HEK293 (cell line): ENCODE data around the gene ETV6.

ENCODE experiments used
- CTCF ChIA-PET: fragments of 350-600 bp; formaldehyde crosslinking; extraction: SDS; loops from one replicate; lab custom pipeline; 2021; ENCODE audit warnings: antibody characterized with exemption; lab: Yijun Ruan, JAX
- POLR2A ChIA-PET: fragments of 300-600 bp; formaldehyde crosslinking; extraction: SDS; loops from one replicate; lab custom pipeline; 2020; ENCODE audit warnings: antibody characterized with exemption, inconsistent platforms; lab: Yijun Ruan, JAX
- H3K27ac ChIP-seq: fragments of 200-500 bp; sonication (Bioruptor generic); 2 replicates; pipeline ENCODE4 v1.5.1; 2014; ENCODE audit warnings: low read depth, low read length, control low read depth, inconsistent platforms; ENCODE audit errors: extremely low read depth
- H3K36me3 ChIP-seq, 2 experiments: fragments of 200-500 bp in 1 of 2; sonication (Bioruptor generic) in 1 of 2; 1 replicate in 1 of 2; 2 replicates in 1 of 2; pipeline ENCODE4 v1.5.1; 2014 to 2017; ENCODE audit warnings: inconsistent platforms in 2 of 2, low read length in 2 of 2; ENCODE audit not compliant: control insufficient read depth in 2 of 2, insufficient read depth in 1 of 2
- H3K4me1 ChIP-seq: fragments of 200-500 bp; sonication (Bioruptor generic); 2 replicates; pipeline ENCODE4 v1.5.1; 2014; ENCODE audit warnings: mild to moderate bottlenecking, low read length, inconsistent platforms; ENCODE audit not compliant: control insufficient read depth, insufficient read depth
- H3K4me3 ChIP-seq: 2 replicates; pipeline ENCODE4 v1.5.1; 2011; ENCODE audit warnings: low read depth, mild to moderate bottlenecking, control low read depth, low read length, moderate library complexity
- H3K9me3 ChIP-seq: fragments of 200-500 bp; sonication (Bioruptor generic); 2 replicates; pipeline ENCODE4 v1.5.1; 2014; ENCODE audit warnings: low read depth, low read length, inconsistent platforms; ENCODE audit not compliant: control insufficient read depth, insufficient read depth
- BCL11B ChIP-seq: fragments of 450-650 bp; formaldehyde crosslinking; IDR thresholded peaks from 2 replicates; pipeline ENCODE4 v1.5.1; 2016; ENCODE audit warnings: low read depth, missing biosample characterization, missing genetic modification characterization
- KLF17 ChIP-seq: fragments of 450-650 bp; formaldehyde crosslinking; IDR thresholded peaks from 2 replicates; pipeline ENCODE4 v1.5.1; 2016; ENCODE audit warnings: missing biosample characterization, missing genetic modification characterization
- PRDM1 ChIP-seq: fragments of 450-650 bp; formaldehyde crosslinking; IDR thresholded peaks from 2 replicates; pipeline ENCODE4; 2016; ENCODE audit warnings: missing biosample characterization, missing genetic modification characterization
- REPIN1 ChIP-seq: fragments of 450-650 bp; formaldehyde crosslinking; IDR thresholded peaks from 2 replicates; pipeline ENCODE4 v1.5.1; 2017; ENCODE audit warnings: missing biosample characterization, missing genetic modification characterization, low read depth
- SETDB1 ChIP-seq: IDR thresholded peaks from one replicate; pipeline ENCODE4 v1.6.1; 2017; ENCODE audit warnings: mild to moderate bottlenecking, low read length, moderate library complexity, mixed read lengths; ENCODE audit not compliant: insufficient read length
- TRIM28 ChIP-seq: IDR thresholded peaks from 2 replicates; pipeline ENCODE4 v1.6.1; 2011; ENCODE audit warnings: low read length, control low read depth, borderline replicate concordance
- ZEB2 ChIP-seq: fragments of 450-650 bp; formaldehyde crosslinking; IDR thresholded peaks from 2 replicates; pipeline ENCODE4 v1.5.1; 2016; ENCODE audit warnings: missing biosample characterization, missing genetic modification characterization
- ZNF112 ChIP-seq: fragments of 450-650 bp; formaldehyde crosslinking; IDR thresholded peaks from 2 replicates; pipeline ENCODE4 v1.5.0; 2017; ENCODE audit warnings: missing biosample characterization, missing genetic modification characterization
- ZNF174 ChIP-seq: fragments of 450-650 bp; formaldehyde crosslinking; IDR thresholded peaks from 2 replicates; pipeline ENCODE4 v1.5.0; 2017; ENCODE audit warnings: missing biosample characterization, mild to moderate bottlenecking, missing genetic modification characterization
- ZNF214 ChIP-seq: fragments of 450-650 bp; formaldehyde crosslinking; IDR thresholded peaks from 2 replicates; pipeline ENCODE4 v1.5.1; 2017; ENCODE audit warnings: missing biosample characterization, mild to moderate bottlenecking, missing genetic modification characterization, borderline replicate concordance
- ZNF23 ChIP-seq: fragments of 450-650 bp; formaldehyde crosslinking; IDR thresholded peaks from 2 replicates; pipeline ENCODE4 v1.5.1; 2016; ENCODE audit warnings: missing biosample characterization, missing genetic modification characterization, borderline replicate concordance
- ZNF266 ChIP-seq: fragments of 450-650 bp; formaldehyde crosslinking; IDR thresholded peaks from 2 replicates; pipeline ENCODE4 v1.5.1; 2016; ENCODE audit warnings: missing biosample characterization, missing genetic modification characterization, low read depth
- ZNF302 ChIP-seq: fragments of 450-650 bp; formaldehyde crosslinking; IDR thresholded peaks from 2 replicates; pipeline ENCODE4 v1.5.1; 2016; ENCODE audit warnings: missing biosample characterization, missing genetic modification characterization, low read depth
- ZNF350 ChIP-seq: fragments of 450-650 bp; formaldehyde crosslinking; IDR thresholded peaks from 2 replicates; pipeline ENCODE4 v1.5.0; 2017; ENCODE audit warnings: missing biosample characterization, mild to moderate bottlenecking, missing genetic modification characterization
- ZNF530 ChIP-seq: fragments of 450-650 bp; formaldehyde crosslinking; IDR thresholded peaks from 2 replicates; pipeline ENCODE4 v1.5.1; 2016; ENCODE audit warnings: low read depth, missing biosample characterization, missing genetic modification characterization
- ZNF792 ChIP-seq: fragments of 450-650 bp; formaldehyde crosslinking; IDR thresholded peaks from 2 replicates; pipeline ENCODE4 v1.5.1; 2016; ENCODE audit warnings: missing biosample characterization, missing genetic modification characterization
- ZNF837 ChIP-seq: fragments of 450-650 bp; formaldehyde crosslinking; IDR thresholded peaks from 2 replicates; pipeline ENCODE4 v1.5.1; 2016; ENCODE audit warnings: missing biosample characterization, missing genetic modification characterization
- ZSCAN23 ChIP-seq: fragments of 450-650 bp; formaldehyde crosslinking; IDR thresholded peaks from 2 replicates; pipeline ENCODE4 v1.5.1; 2016; ENCODE audit warnings: missing biosample characterization, missing genetic modification characterization
- TF ChIP-seq, protein P1 (sequence below): fragments of 450-650 bp; formaldehyde crosslinking; IDR thresholded peaks from 2 replicates; pipeline ENCODE4 v1.5.1; 2016; ENCODE audit warnings: missing biosample characterization, missing genetic modification characterization

ETV6 gene

DNA sequence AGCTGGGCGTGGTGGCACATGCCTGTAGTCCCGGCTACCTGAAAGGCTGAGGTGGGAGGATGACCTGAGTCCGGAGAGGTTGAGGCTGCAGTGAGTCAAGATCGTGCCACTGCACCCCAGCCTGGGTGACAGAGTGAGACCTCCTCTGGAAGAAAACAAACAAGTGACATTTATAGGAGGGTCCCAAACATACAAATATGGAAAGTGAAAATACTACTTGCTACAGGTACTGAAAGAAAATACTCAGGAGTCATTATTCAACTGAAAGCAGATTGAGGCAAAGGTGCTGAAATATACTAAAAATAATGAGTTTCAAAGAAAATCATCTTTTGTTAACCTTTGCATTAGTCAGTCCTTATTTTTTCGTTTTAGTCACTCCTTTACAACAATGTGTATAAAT, 53.5 kb downstream of the ETV6 start (continued):
- TF ChIP-seq TRIM28: no peak
- TF ChIP-seq ZNF174 (tag by site-specific recombination): no peak

- POLR2A ChIA-PET: no interaction called here
- H3K4me1 ChIP-seq: peaks cover 3% of the 10 kb centered on the region; the same call in 1 of the 2 replicates
Measured at GRCh38 chr12:11703378-11703777, 53.9 kb downstream of the ETV6 start.

GRCh38 chr12:11704089-11704488, 54.6 kb downstream of the ETV6 start:
- H3K4me1 ChIP-seq: peaks cover 3% of the 10 kb centered on the region; the same call in 1 of the 2 replicates
- CTCF ChIA-PET: no interaction called here
- no peaks in the 10 kb centered on the region for H3K36me3 ChIP-seq
- H3K9me3 ChIP-seq: no peaks in the 10 kb centered on the region
- POLR2A ChIA-PET: no interaction called here
- no peak for TF ChIP-seq ZNF837
- TF ChIP-seq REPIN1: no peak
- H3K4me3 ChIP-seq: no peak overlapping the region
- no peak overlapping the region for H3K27ac ChIP-seq

More at GRCh38 chr12:11703378-11703777, 53.9 kb downstream of the ETV6 start:
- Histone ChIP-seq H3K36me3 (no peaks in the 10 kb centered on the region), H3K27ac (no peak overlapping the region), H3K9me3 (no peaks in the 10 kb centered on the region), H3K4me3 (no peak overlapping the region)
- no peak for TF ChIP-seq ZNF266 (tag by site-specific recombination)
- CTCF ChIA-PET: no interaction called here

- Histone ChIP-seq H3K27ac (no peak overlapping the region), H3K4me1 (peaks cover 3% of the 10 kb centered on the region; the same call in 1 of the 2 replicates), H3K9me3 (no peaks in the 10 kb centered on the region), H3K4me3 (no peak overlapping the region), H3K36me3 (no peaks in the 10 kb centered on the region)
- POLR2A ChIA-PET: no interaction called here
- TF ChIP-seq SETDB1: no peak
- CTCF ChIA-PET: no interaction called here
Measured at GRCh38 chr12:11705010-11705409, 55.5 kb downstream of the ETV6 start.

GRCh38 chr12:11706509-11707379, 57.3 kb downstream of the ETV6 start:
- Histone ChIP-seq H3K27ac (no peak overlapping the region), H3K4me3 (no peak overlapping the region), H3K4me1 (peaks cover 3% of the 10 kb centered on the region; the same call in 1 of the 2 replicates), H3K36me3 (no peaks in the 10 kb centered on the region)
- ChIA-PET POLR2A (no interaction called here), CTCF (no interaction called here)
- TF ChIP-seq BCL11B (no peak), ZNF214 (tag by site-specific recombination) (no peak), ZNF112 (tag by site-specific recombination) (no peak), ZEB2 (tag by site-specific recombination) (no peak), ZNF530 (no peak), ZNF302 (tag by site-specific recombination) (no peak), ZNF792 (tag by site-specific recombination) (no peak), ZNF350 (tag by site-specific recombination) (no peak), ZNF23 (no peak), PRDM1 (no peak), KLF17 (no peak), ZSCAN23 (no peak)
- TF ChIP-seq, protein P1, sequence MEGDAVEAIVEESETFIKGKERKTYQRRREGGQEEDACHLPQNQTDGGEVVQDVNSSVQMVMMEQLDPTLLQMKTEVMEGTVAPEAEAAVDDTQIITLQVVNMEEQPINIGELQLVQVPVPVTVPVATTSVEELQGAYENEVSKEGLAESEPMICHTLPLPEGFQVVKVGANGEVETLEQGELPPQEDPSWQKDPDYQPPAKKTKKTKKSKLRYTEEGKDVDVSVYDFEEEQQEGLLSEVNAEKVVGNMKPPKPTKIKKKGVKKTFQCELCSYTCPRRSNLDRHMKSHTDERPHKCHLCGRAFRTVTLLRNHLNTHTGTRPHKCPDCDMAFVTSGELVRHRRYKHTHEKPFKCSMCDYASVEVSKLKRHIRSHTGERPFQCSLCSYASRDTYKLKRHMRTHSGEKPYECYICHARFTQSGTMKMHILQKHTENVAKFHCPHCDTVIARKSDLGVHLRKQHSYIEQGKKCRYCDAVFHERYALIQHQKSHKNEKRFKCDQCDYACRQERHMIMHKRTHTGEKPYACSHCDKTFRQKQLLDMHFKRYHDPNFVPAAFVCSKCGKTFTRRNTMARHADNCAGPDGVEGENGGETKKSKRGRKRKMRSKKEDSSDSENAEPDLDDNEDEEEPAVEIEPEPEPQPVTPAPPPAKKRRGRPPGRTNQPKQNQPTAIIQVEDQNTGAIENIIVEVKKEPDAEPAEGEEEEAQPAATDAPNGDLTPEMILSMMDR (tag by site-specific recombination): no peak
- TF ChIP-seq, all 188 proteins: peak for 0
- no peaks in the 10 kb centered on the region for H3K9me3 ChIP-seq
